ENCODE measurements around the gene GMDS. TPM values are rescaled to one million over a fixed set of nuclear protein-coding genes. Genes with fewer than 3 reads are reported as not detected.

GMDS gene
- total RNA-seq, 1 donor from 2014 or later = 27.0 TPM

GRCh38 chr6:1765160-1765903 is 480.1 kb downstream of the GMDS start:
- DNase-seq (ENCODE audit: low read depth) = no peak
- no peak for TF ChIP-seq CTCF (IDR thresholded peaks at IDR 0.05; ENCODE audit: insufficient read depth, low read length, poor library complexity, severe bottlenecking)
- no peak overlapping the region for H3K4me3 ChIP-seq (ENCODE audit: low read depth, low read length)
- H3K36me3 ChIP-seq (ENCODE audit: control insufficient read depth, insufficient read depth, low read length) = no peaks in the 10 kb centered on the region
- H3K27me3 ChIP-seq (ENCODE audit: control insufficient read depth, insufficient read depth, low read length) = no peaks in the 10 kb centered on the region

- no peaks in the 10 kb centered on the region for H3K27me3 ChIP-seq (ENCODE audit: control insufficient read depth, insufficient read depth, low read length)
These were observed 480.9 kb downstream of the GMDS start for GRCh38 chr6:1764397-1764987.

GRCh38 chr6:1763404-1763803 is 482.0 kb downstream of the GMDS start:
- Histone ChIP-seq H3K4me3 (ENCODE audit: low read depth, low read length) (no peak overlapping the region), H3K27me3 (ENCODE audit: control insufficient read depth, insufficient read depth, low read length) (no peaks in the 10 kb centered on the region), H3K36me3 (ENCODE audit: control insufficient read depth, insufficient read depth, low read length) (no peaks in the 10 kb centered on the region)
- no peak for TF ChIP-seq CTCF (IDR thresholded peaks at IDR 0.05; ENCODE audit: insufficient read depth, low read length, poor library complexity, severe bottlenecking)
- DNase-seq (ENCODE audit: low read depth) = no peak

More at GRCh38 chr6:1764397-1764987, 480.9 kb downstream of the GMDS start:
- Histone ChIP-seq H3K36me3 (ENCODE audit: control insufficient read depth, insufficient read depth, low read length) (no peaks in the 10 kb centered on the region), H3K4me3 (ENCODE audit: low read depth, low read length) (no peak overlapping the region)
- DNase-seq (ENCODE audit: low read depth) = no peak
- no peak for TF ChIP-seq CTCF (IDR thresholded peaks at IDR 0.05; ENCODE audit: insufficient read depth, low read length, poor library complexity, severe bottlenecking)

GRCh38 chr6:1762203-1762602 is 483.2 kb downstream of the GMDS start:
- Histone ChIP-seq H3K36me3 (ENCODE audit: control insufficient read depth, insufficient read depth, low read length) (no peaks in the 10 kb centered on the region), H3K4me3 (ENCODE audit: low read depth, low read length) (no peak overlapping the region), H3K27me3 (ENCODE audit: control insufficient read depth, insufficient read depth, low read length) (no peaks in the 10 kb centered on the region)
- no peak for DNase-seq (ENCODE audit: low read depth)
- no peak for TF ChIP-seq CTCF (IDR thresholded peaks at IDR 0.05; ENCODE audit: insufficient read depth, low read length, poor library complexity, severe bottlenecking)

- H3K27me3 ChIP-seq (ENCODE audit: control insufficient read depth, insufficient read depth, low read length) = no peaks in the 10 kb centered on the region
- no peak for TF ChIP-seq CTCF (IDR thresholded peaks at IDR 0.05; ENCODE audit: insufficient read depth, low read length, poor library complexity, severe bottlenecking)
These were observed 483.9 kb downstream of the GMDS start for GRCh38 chr6:1761477-1761877.

More at GRCh38 chr6:1761477-1761877, 483.9 kb downstream of the GMDS start:
- DNase-seq (ENCODE audit: low read depth) = no peak
- Histone ChIP-seq H3K4me3 (ENCODE audit: low read depth, low read length) (no peak overlapping the region), H3K36me3 (ENCODE audit: control insufficient read depth, insufficient read depth, low read length) (no peaks in the 10 kb centered on the region)

All from kidney epithelial cell (primary cell).